ENCODE measurements around the gene TRPM1. TPM values are rescaled to one million over a fixed set of nuclear protein-coding genes. Genes with fewer than 3 reads are reported as not detected.
A peak's percentile ranks its signal among the peaks of the same experiment; 100 is the strongest.

Gene TRPM1
- total and polyA plus RNA-seq, 4 donors, result 0.09 TPM; not detected in 3

GRCh38 chr15:30990446-30991254 lies 110.9 kb downstream of the TRPM1 start:
- WGBS, 2 donors, result 3% methylated on average over 24 of the region's 24 CpGs
- TF ChIP-seq, protein P1, sequence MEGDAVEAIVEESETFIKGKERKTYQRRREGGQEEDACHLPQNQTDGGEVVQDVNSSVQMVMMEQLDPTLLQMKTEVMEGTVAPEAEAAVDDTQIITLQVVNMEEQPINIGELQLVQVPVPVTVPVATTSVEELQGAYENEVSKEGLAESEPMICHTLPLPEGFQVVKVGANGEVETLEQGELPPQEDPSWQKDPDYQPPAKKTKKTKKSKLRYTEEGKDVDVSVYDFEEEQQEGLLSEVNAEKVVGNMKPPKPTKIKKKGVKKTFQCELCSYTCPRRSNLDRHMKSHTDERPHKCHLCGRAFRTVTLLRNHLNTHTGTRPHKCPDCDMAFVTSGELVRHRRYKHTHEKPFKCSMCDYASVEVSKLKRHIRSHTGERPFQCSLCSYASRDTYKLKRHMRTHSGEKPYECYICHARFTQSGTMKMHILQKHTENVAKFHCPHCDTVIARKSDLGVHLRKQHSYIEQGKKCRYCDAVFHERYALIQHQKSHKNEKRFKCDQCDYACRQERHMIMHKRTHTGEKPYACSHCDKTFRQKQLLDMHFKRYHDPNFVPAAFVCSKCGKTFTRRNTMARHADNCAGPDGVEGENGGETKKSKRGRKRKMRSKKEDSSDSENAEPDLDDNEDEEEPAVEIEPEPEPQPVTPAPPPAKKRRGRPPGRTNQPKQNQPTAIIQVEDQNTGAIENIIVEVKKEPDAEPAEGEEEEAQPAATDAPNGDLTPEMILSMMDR (IDR thresholded peaks at IDR 0.05; ENCODE audit: control extremely low read depth, extremely low read depth), result no peak
- H3K27ac ChIP-seq (ENCODE audit: low read depth in 1 of 2, low read length in 1 of 2), result peak overlapping the region; percentile 99 to 100
- no peaks in the 10 kb centered on the region for H3K9me3 ChIP-seq (ENCODE audit: control insufficient read depth in 4 of 4, insufficient read depth in 3 of 4, low read length in 3 of 4)
- H3K4me3 ChIP-seq, result peak overlapping the region; percentile 99
- H3K9ac ChIP-seq (ENCODE audit: insufficient read depth in 1 of 2, low read length in 2 of 2), result peak overlapping the region; percentile 87 to 95
- peaks cover 4 to 22% (median 7%) of the 10 kb centered on the region in 5 donors for H3K4me1 ChIP-seq (ENCODE audit: control insufficient read depth in 5 of 5, insufficient read depth in 5 of 5, low read length in 5 of 5)
- H3K27me3 ChIP-seq (ENCODE audit: control insufficient read depth in 3 of 3, insufficient read depth in 3 of 3, low read length in 2 of 3), result no peaks in the 10 kb centered on the region
- H3K36me3 ChIP-seq (ENCODE audit: control insufficient read depth in 4 of 4, insufficient read depth in 4 of 4, low read length in 4 of 4), result peaks cover 0 to 8% (median 7%) of the 10 kb centered on the region in 4 donors
- ATAC-seq (ENCODE audit: insufficient read depth, low FRiP score) (no peak), DNase-seq (peak in 2 of 3 donors; percentile 43 to 60)

DNA sequence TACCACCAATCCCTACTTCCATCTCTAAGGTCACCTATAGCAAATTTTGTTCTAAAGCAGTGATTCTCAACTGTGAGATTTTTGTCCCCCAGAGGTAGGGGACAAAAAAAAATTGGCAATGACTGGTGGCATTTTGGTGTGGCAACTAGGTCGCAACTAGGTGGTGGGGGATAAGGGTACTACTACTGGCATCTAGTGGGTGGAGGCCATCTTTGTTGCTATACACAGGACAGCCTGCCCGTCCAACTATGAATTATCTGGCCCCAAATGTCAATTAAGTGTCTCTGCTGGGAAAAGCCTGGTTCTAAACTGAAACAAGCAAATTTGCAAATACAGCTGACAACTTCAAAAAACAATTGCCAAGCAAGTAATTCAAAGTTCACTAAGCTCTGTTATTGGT lies 111.5 kb downstream of the TRPM1 start:
- peaks cover 0 to 11% (median 8%) of the 10 kb centered on the region in 4 donors for H3K36me3 ChIP-seq (ENCODE audit: control insufficient read depth in 4 of 4, insufficient read depth in 4 of 4, low read length in 4 of 4)
- DNase-seq (peak in 2 of 3 donors; percentile 17 to 30), ATAC-seq (ENCODE audit: insufficient read depth, low FRiP score) (no peak)
- no peaks in the 10 kb centered on the region for H3K27me3 ChIP-seq (ENCODE audit: control insufficient read depth in 3 of 3, insufficient read depth in 3 of 3, low read length in 2 of 3)
- peaks cover 4 to 27% (median 9%) of the 10 kb centered on the region in 5 donors for H3K4me1 ChIP-seq (ENCODE audit: control insufficient read depth in 5 of 5, insufficient read depth in 5 of 5, low read length in 5 of 5)
- no peak overlapping the region for H3K27ac ChIP-seq (ENCODE audit: low read depth in 1 of 2, low read length in 1 of 2)
- H3K9me3 ChIP-seq (ENCODE audit: control insufficient read depth in 4 of 4, insufficient read depth in 3 of 4, low read length in 3 of 4), result no peaks in the 10 kb centered on the region
- peak overlapping the region in 1 of 2 donors; percentile 95 for H3K9ac ChIP-seq (ENCODE audit: insufficient read depth in 1 of 2, low read length in 2 of 2)
- 45 to 48% methylated on average over 2 of the region's 2 CpGs for WGBS, 2 donors
- TF ChIP-seq, protein P1 (IDR thresholded peaks at IDR 0.05; ENCODE audit: control extremely low read depth, extremely low read depth), result no peak
- no peak overlapping the region for H3K4me3 ChIP-seq

DNA sequence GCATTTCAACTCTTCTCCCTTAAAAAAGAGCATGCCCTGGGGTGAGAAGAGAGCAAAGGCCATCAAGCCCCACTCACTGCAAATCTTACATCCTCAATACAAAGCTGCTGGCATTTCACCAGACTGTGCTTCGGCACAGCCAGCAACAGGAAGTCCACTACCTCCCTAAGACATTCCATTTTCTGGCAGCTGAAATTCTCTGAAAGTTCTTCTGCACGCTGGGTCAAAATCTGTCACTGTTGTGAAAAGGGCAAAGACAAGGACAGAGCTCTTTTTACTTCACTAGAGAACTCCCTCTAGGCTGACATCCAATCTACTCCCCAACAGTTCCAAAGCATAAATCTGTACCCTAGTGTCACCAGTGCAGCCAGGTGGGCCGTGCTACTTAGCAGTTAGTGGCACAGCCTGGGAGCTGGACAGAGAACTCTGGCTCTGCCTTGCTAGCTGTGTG lies 116.4 kb downstream of the TRPM1 start:
- peaks cover 0 to 14% (median 6%) of the 10 kb centered on the region in 4 donors for H3K36me3 ChIP-seq (ENCODE audit: control insufficient read depth in 4 of 4, insufficient read depth in 4 of 4, low read length in 4 of 4)
- H3K27ac ChIP-seq (ENCODE audit: low read depth in 1 of 2, low read length in 1 of 2), result peak overlapping the region in 1 of 2 donors; percentile 70
- no peak overlapping the region for H3K9ac ChIP-seq (ENCODE audit: insufficient read depth in 1 of 2, low read length in 2 of 2)
- peaks cover 4 to 36% (median 12%) of the 10 kb centered on the region in 5 donors for H3K4me1 ChIP-seq (ENCODE audit: control insufficient read depth in 5 of 5, insufficient read depth in 5 of 5, low read length in 5 of 5)
- 31 to 41% methylated on average over 3 of the region's 3 CpGs for WGBS, 2 donors
- peak in 2 of 3 donors; percentile 11 to 31 for DNase-seq
- peak; percentile 54 for ATAC-seq (ENCODE audit: insufficient read depth, low FRiP score)
- H3K4me3 ChIP-seq, result no peak overlapping the region
- no peaks in the 10 kb centered on the region for H3K27me3 ChIP-seq (ENCODE audit: control insufficient read depth in 3 of 3, insufficient read depth in 3 of 3, low read length in 2 of 3)
- TF ChIP-seq, protein P1 (IDR thresholded peaks at IDR 0.05; ENCODE audit: control extremely low read depth, extremely low read depth), result no peak
- no peaks in the 10 kb centered on the region for H3K9me3 ChIP-seq (ENCODE audit: control insufficient read depth in 4 of 4, insufficient read depth in 3 of 4, low read length in 3 of 4)

Data from lung (tissue), 12 donors.